RCC 7860 (cell line): ENCODE results near the gene ENTREP1.
"Not testable (repeated sequence)": the region's sequence is repeated elsewhere in the genome, so short reads cannot be mapped to it uniquely, and the experiment has no call there.

Source experiments
- DNase-seq: peaks from one replicate; pipeline ENCODE4 v3.0.0-alpha.2; 2015; ENCODE audit warnings: low spot score
- FAIRE-seq: peaks from 2 replicates; lab custom pipeline; 2012; peaks lifted over from hg19 to GRCh38; lab: Jason Lieb, UNC

Gene ENTREP1

DNA sequence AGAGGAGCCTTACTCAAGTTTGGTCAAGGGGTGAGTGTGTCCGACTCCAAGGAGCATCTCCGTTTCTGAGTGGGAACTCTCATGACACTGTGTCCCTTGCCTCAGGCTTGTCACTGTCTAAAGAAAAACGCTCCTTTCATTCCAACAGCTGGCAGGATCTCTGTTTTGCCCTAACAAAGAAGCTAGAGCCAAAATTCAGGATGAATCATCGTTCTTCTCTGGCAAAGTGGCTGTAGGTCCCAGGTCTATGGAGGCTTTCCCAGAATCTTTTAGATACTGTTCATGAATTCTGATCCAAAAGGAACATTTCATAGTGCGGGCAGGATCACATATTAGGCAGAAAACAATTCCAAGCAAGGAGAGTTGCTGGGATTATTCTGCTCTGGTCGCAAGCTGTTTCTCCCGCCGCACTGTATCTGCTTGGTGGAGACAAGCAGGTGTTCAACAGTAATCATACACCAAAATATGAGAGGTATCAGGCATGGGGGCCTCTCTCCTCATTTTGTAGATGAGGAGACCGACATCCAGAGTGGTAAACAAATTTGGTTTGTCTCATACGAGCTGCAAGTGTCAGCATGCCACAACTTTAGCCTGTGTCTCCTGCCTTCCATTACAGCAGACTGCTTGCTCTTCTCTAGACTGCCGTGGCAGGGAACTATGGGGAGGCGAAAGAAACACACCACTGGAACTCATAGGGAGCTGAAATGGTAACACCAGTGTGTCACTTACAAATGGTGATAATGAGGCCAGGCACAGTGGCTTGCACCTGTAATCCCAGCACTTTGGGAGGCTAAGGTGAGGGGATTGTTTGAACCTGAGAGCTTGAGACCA lies 72.6 kb downstream of the ENTREP1 start:
- DNase-seq (no peak), FAIRE-seq (no peak)

DNA sequence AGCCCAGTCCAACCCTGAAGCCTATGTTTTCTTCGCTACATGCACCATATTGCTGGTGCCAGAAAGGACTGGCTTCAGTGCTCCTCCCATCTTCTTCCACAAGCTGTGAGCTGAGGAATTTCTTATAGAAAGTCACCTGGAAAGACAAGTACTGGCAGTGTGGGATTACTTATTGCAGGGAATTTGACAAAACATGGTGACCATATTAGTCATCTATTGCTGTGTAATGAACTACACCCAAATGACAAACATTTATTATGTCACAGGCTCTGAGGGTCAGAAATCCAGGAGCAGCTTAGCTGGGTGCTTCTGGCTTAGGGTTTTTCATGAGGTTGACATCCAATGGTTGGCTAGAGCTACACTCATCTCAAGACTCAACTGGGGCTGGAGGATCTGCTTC lies 75.5 kb downstream of the ENTREP1 start:
- FAIRE-seq (no peak), DNase-seq (no peak)

DNA sequence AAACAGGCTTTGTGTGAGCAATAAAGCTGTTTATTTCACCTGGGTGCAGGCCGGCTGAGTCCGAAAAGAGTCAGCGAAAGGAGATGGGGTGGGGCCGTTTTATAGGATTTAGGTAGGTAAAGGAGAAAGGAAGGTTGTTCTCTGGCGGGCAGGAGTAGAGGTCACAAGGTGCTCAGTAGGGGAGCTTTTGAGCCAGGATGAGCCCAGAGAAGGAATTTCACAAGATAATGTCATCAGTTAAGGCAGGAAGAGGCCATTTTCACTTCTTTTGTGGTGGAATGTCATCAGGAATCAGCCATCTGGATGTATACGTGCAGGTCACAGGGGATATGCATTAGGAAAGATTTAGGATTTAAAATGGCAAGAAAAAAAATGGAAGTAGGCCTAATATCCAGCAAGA lies 84.9 kb downstream of the ENTREP1 start:
- not testable (repeated sequence) for FAIRE-seq, DNase-seq

DNA sequence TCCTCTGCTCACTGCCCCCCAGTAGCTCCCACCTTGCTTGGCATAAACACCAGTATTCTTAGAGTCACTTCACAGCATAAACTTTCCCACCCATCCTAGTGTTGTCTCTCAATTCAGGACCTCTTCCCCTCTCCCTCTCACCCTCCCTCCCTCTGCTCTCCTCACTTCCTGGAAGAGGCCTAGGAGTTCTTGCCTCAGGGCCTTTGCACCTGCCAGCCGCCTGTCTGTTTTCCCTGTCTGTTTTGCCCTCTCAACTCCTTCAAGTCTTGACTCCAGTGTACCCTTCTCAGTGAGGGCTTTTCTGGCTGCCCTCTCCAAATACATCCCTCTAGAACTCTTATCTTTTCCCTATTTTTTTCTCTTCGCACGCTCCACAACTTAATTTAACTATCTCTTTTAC lies 86.2 kb downstream of the ENTREP1 start:
- no peak for FAIRE-seq

DNA sequence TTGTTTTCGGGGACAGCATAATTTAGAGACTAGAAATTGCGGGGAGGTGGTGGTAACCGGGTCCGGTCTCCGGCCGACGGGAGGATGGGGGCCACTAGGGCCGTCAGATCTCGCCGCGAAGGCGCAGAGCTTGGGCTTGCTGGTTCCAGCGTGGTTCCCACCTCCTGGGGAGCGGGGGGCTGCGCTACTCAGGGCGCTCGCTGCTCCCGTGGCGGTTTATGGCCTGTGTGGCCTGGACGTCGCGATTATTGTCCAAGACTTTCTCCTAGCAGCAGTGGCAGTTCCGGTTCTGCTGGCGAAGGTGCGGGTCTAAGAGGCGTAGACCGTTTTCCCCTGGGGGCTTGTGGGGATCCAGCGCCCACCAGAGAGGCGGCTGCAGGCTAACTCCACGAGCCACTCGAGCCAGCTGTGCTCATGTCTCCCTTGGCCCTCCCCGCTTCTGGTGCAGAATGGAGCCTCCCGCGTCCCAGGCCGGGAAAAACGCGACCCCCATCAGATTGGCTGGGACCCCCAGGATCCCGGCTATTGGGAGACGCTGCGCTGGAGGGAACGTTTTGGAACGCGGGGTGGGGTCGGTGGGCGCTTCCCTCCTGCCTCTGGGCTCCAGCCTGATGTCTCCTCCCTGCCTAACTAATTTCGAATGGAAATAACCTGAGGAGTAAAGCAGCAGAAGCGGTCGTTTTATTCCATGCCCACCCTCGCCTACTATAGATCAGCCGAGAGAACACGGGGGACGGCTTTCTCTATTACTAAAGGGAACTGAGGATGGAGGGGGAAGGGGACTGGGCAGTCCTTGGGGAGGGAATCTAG lies 87.1 kb downstream of the ENTREP1 start:
- FAIRE-seq (no peak), DNase-seq (no peak)

More for the DNA sequence above, 86.2 kb downstream of the ENTREP1 start:
- no peak for DNase-seq

DNA sequence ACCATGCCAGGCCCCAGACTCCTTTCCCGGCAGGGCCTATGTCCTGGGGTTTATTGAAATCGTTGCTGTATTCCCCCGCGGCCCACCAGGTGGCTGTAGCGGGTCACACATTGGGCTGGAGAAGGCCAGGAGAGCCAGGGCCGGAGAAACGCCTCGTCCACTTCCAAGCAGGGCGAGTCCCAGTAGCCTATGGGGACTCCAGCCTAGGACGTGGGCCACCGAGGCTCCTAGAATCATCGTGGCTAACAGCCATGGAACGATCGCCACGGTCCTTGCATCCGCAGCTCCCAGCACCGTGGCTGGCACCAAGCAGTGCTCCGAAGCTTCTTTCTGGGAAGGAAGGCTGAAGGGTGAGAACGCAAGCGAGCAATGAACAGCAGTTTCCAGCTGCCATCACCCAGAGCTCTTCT lies 87.7 kb downstream of the ENTREP1 start:
- DNase-seq, result peak; percentile 20
- FAIRE-seq, result no peak

DNA sequence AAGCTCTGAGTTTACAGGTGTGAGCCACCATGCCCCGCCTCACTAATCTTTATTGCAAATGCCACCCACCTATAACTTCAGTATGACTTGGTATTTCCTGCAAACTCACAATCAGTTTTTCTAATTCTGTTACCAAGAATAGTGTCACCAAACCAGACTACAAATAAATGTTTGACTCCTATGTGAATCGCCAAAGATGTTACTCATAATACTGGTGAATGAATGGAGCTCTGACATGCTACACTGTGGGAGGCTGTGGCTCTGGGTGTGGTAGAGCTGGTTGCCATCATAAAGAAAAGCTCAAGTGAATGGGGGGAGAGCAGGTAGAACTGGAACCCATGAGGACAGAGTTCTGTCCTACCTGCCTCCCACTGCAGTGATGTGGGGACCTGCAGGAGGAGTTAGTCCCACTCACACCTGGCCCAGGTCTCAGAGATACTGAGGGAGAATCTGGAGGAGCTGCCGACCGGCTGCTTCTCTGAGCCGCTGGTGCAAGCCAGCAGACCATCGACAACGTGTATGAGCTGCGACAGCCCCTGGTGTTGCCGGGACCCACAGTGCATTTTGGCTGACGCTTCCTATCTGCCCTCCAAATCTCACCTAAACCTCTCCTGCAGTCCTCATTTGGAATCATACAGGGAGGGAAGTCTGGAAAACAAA lies 95.7 kb downstream of the ENTREP1 start:
- FAIRE-seq (no peak), DNase-seq (no peak)

DNA sequence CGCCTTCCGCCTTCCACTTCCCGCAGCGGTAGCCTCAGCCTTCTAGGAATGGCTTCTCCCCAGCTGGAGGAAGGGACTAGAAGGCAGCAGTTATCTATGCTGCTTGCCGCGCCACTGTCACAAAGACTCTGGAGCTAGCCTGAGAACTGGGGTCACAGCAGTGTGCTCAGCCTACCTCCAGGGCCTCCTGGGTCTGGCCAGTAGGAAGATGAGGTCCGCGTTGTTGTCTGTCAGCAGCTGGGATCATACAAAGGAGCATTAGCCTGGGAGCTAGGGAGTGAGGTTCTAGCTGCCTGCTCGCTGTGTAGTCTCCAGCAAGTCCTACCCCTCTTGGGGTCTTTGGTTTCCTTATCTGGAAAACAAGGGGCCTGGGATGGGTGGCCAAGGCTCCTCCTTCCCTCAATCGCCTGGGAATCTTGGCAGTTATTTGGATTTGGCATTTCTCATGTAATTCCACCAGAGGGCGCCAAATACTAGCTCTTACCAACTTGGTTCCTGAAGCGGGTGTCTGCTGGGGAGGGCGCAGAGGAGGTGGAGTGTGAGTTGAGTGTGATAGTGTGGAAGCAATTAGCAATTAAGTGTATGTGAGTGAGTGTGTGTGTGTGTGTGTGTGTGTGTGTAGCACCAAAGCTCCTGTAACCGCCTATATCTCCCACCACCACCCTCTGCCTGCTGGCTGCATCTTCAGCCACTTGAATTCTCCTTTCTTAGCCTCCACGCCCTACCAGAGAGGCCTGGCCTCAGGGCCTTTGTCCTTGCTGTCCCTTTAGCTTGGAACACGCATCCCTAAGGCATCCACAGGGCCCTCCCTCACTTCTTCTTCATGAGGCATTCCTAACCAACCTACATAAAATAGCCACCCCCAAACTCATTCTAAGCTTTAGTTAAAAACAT lies 97.1 kb downstream of the ENTREP1 start:
- FAIRE-seq (peak; percentile 59), DNase-seq (peak; percentile 60)

DNA sequence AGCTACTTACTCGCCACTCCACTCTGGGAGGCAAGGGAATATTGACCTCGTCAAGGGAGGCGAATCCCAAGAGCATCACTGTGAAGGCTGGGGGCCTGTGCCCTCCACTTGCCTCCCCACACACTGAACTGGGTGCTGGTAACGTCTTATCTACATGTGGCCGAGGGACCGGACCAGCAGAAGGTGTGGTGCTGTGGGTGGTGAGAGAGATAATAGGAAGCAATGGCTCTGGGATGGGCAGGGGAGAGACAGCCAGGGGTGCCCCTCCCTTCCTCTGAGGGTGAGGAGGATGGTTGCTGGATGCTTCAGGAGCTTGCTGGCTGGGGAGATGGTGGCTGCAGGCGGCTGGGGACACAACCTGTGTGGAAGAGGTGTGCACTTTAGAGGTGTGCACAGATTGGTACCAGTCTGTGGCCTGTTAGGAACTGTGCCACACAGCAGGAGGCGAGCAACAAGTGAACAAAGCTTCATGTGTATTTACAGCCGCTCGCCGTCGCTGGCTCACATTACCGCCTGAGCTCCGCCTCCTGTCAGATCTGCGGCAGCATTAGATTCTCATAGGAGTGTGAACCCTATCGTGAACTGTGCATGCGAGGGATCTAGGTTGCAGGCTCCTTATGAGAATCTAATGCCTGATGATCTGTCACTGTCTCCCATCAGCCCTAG lies 100.3 kb downstream of the ENTREP1 start:
- no peak for FAIRE-seq
- DNase-seq, result no peak

DNA sequence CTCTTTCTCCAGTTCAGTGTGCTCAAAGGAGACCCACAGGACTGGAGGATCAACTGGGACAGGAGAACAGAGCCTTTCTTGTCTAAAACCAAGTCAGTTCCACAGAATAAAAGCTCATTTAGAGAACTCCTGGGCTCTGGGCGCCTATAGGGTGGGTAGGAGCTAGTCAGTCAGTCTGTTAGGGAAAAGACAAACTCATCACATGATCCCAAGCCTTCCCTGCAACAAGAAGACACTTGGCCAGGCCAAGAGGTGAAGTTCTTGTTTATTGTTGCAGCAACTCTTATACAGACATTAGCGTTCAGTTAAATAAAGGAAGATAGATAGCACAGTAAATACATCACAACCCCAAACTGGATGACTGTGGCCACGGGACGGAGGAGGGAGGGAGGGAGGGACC lies 102.3 kb downstream of the ENTREP1 start:
- FAIRE-seq, result no peak
- DNase-seq, result no peak

DNA sequence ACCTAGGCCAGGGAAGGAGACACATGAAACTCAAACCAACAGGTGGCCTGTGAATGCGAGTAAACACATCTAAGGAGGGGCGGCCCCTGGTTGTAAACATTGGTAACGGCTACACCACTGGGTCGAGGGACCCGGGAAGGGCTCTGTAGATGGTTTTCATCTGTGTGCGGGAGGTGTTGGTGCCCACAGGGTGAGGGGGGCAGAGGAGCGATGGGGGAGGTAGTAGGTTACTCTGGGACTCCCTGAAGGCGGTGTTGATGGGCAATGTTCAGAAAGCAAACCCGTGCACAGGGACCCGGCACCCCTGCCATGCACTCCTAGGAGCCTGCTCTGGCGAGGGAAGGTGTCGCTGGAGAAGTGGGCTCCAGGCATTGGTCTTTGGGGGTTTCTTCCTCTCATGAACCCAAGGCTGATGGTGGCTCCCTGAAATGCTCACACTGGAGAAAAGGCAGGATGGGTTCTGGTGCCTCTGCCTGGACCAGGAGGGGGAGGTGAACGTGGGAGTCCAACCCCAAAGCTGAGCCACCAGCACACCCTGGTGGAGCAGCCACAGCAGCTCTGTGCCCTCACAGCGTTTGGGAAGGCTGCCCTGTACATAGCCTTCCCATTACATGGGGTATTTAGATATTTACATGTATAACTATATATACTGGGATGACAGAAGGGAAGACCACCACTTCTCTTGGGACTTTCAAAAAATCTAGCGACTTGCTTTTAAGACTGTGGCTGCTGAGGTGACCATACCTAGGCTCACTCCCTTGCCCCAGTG lies 103.2 kb downstream of the ENTREP1 start:
- DNase-seq (no peak), FAIRE-seq (no peak)

DNA sequence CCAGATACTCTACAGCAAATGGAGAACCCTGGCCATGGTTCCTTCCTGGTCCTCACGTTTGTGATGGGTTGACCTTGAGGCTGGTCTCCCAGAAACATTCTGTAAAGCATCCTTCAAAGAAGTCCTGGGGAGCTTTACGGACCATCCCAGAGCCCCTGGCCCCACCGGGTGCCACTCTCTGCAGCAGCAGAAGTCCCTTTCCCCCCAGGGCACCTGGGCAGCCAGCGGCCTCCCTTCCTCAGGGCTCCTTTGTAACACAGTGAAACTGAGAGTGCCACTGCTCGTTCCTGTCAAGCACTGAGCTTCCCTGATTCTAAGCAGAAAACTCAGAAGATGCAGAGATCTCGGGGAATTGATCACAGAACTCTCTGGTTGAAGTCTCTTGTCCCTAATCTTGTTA lies 104.3 kb downstream of the ENTREP1 start:
- DNase-seq (no peak), FAIRE-seq (no peak)

DNA sequence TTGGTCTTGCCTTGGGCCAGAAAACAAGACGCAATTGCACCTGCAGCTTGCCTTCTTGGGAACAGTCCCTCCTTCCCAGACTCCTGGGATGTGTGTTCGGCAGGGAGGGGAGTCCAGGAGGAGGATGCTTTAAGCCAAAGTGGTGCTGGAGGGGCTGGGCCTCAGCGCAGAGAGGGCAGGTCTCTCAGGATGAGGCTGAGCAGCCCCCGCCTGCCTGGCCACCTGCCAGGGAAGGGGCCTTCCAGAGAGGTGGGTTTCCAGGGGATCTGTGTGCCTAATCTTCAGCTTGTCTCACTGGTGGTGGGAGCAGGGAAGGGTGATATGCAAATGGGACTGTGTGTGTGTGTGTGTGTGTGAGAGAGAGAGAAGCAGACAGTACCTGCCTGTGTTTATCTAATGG lies 105.2 kb downstream of the ENTREP1 start:
- DNase-seq, result no peak
- no peak for FAIRE-seq

DNA sequence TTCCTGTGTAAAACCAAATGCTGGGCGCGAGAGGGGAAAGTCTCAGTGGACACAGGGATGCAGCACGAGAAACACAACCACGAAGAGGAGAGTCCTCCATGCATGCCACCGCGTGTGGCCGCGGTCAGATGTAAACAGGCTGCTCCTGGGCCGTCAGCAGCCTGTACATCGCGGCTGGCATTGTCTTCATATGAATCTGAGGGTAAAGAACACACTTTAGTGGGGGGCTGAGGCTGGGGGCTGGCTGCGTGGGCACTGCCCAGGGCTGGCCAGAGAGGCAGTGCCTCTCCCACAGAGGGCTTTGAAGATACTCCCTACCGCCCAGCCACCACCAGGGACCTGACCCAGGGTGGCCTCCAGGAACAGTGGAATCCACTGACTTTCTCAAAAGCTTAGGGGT lies 106.2 kb downstream of the ENTREP1 start:
- DNase-seq (no peak), FAIRE-seq (no peak)

DNA sequence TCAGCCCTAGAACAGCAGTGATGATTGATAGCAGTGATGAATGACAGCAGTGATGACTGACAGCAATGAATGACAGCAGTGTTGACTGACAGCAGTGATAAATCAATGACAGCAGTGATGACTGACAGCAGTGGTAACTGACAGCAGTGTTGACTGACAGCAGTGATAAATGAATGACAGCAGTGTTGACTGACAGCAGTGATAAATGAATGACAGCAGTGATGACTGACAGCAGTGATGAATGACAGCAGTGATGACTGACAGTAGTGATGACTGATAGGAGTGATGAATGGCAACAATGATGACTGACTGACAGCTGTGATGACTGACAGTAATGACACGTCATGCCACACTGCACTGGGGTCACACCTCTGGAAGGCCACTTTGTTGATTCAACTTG lies 106.8 kb downstream of the ENTREP1 start:
- FAIRE-seq, result no peak
- no peak for DNase-seq

DNA sequence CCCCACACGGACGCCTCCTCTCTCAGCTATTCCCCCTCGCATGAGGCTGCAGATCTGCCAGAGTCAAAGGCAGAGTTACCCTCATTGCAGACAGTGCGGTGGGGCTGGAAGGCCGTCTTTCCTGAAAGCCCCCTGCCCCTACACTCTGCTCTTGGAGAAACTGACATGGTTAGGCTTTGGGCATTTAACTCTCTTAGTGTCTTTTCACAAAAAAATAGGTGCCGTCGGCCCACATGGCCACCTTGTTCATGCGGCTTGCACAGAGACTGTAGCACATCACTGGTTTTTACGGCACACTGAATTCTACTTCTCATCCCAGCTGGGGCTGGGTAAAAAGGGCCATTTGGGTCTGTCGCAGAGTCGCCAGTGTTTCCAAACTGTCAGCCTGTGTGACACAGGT lies 107.6 kb downstream of the ENTREP1 start:
- DNase-seq (no peak), FAIRE-seq (no peak)

DNA sequence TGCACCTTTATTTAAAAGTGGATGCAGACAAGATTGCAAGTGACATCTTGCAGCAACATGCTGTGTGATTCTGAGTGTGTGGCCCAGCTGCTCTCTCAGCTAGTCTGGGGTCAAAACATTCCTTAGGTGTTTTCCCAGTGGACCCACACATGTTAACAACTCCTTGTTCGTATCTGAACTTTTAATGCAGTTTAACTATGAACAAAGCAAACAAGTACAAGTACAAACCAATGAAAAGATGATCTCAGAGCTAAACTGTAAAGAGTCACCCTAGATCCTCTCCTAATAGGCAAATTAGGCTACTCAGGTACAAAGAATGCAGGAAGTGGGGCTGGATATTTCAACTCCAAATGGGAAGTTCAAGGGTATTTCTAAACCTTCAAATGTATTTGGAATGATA lies 108.4 kb downstream of the ENTREP1 start:
- DNase-seq (peak; percentile 32), FAIRE-seq (no peak)

DNA sequence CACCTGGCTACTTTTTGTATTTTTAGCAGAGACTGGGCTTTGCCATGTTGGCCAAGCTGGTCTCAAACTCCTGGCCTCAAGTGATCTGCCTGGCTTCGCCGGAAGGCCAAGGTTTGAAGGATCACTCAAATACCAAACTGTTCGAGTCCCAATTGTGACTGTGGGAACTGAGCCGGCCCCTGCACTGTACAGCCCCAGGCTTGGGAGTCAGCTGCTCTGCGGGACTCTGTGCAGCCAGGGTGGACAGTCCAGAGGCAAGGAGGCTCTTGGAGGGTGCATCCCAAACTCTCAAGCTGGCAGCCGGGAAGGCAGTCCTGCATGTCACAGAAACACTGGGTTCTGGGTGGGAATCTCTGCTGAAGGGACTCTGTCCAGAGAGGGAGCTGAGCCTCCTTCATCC lies 109.0 kb downstream of the ENTREP1 start:
- no peak for FAIRE-seq
- DNase-seq, result no peak

DNA sequence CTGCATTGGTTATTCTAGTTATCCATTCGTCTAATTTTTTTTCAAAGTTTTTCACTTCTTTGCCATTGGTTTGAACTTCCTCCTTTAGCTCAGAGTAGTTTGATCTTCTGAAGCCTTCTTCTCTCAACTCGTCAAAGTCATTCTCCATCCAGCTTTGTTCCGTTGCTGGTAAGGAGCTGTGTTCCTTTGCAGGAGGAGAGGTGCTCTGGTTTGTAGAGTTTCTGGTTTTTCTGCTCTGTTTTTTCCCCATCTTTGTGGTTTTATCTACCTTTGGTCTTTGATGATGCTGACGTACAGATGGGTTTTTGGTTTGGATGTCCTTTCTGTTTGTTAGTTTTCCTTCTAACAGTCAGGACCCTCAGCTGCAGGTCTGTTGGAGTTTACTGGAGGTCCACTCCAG lies 114.6 kb downstream of the ENTREP1 start:
- FAIRE-seq, result not testable (repeated sequence)

More for the DNA sequence above, 114.6 kb downstream of the ENTREP1 start:
- DNase-seq, result not testable (repeated sequence)
